HG02588 (cell line): ENCODE data around the gene TMEM234.
A peak's percentile ranks its signal among the peaks of the same experiment; 100 is the strongest.

Experiments
- ATAC-seq: cut with Tn5 transposase; IDR thresholded peaks from one replicate; pipeline ENCODE4 v1.9.1; 2021; ENCODE audit warnings: mild to moderate bottlenecking, moderate library complexity; ENCODE audit not compliant: unreplicated experiment

The TMEM234 gene

DNA sequence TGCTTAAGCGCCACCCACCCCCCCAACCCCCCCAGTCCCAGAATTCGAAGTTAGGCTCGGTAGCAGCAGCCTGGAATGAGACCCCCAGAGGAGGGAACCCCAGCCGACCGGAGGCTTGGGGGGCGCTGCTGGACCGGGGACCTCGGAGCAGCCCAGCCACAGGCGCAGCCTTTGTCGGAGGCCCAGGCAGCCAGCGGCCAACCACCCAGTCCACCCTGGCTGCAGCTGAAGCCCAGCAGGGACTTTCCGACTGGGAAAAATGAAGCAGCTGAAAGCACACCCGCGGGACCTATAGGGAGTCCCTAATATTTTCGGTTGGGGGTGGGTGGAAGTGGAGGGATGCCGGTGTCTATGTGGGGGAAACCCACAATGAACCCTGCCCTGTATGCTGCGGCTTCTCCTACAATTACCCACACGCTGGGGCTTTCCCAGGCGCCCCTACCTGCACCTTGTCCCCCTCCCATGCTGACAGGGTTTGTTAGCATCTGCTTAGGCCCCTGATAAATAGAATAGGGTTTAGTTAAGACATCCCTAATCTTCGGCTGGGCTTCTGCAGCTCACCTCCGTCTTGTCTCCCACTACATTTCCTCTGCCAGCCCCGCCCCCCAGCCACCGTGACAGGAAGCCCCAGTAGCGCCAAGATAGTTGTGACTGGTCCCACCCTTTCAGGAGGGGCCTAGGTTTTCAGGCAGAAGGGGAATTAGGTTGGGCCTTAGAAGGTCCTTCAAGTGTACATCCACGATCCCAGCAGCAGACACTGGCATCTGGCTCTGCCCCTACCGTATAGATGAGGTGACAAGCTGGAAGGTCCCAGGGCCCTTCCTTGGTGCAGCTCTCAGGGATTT, 20.9 kb downstream of the TMEM234 start:
- peak; percentile 39 for ATAC-seq

- no peak for ATAC-seq
These were observed 21.7 kb downstream of the TMEM234 start, which contains the start of gene CCDC28B for GRCh38 chr1:32200226-32201010. CCDC28B (plus strand) TSS chr1:32200595; CDS start chr1:32201936, 1,341 bp downstream.

DNA sequence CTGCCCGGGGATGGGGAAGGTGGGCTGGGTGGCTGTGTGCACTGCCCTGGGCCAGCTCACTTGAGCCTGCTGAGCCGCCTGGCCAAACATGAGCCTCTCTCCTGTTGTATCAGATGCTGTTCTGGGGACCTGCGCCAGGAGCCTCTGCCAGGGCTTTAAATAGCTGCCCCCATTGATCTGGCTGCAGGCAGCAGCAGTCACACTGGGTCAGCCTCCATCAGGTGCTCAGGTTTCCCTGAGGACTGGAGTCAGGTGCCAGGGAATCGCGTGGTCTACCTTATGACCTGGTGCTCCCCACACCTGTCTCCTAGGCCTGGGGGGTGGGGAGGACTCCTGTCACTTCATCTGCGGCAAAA, 22.5 kb downstream of the TMEM234 start:
- ATAC-seq = no peak

- no peak for ATAC-seq
These were observed 23.0 kb downstream of the TMEM234 start for GRCh38 chr1:32199043-32199716.

GRCh38 chr1:32198237-32199042, 23.7 kb downstream of the TMEM234 start:
- no peak for ATAC-seq

DNA sequence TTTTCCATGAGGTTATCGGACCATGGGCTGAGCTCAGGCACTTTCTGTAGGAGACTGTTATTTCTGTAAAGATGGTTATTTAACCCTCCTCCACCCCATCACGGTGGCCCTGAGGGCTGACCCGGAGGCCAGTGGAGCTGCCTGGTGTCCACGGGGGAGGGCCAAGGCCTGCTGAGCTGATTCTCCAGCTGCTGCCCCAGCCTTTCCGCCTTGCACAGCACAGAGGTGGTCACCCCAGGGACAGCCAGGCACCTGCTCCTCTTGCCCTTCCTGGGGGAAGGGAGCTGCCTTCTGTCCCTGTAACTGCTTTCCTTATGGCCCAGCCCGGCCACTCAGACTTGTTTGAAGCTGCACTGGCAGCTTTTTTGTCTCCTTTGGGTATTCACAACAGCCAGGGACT, 24.3 kb downstream of the TMEM234 start:
- ATAC-seq = no peak

GRCh38 chr1:32197074-32197473, 25.1 kb downstream of the TMEM234 start:
- ATAC-seq = no peak

DNA sequence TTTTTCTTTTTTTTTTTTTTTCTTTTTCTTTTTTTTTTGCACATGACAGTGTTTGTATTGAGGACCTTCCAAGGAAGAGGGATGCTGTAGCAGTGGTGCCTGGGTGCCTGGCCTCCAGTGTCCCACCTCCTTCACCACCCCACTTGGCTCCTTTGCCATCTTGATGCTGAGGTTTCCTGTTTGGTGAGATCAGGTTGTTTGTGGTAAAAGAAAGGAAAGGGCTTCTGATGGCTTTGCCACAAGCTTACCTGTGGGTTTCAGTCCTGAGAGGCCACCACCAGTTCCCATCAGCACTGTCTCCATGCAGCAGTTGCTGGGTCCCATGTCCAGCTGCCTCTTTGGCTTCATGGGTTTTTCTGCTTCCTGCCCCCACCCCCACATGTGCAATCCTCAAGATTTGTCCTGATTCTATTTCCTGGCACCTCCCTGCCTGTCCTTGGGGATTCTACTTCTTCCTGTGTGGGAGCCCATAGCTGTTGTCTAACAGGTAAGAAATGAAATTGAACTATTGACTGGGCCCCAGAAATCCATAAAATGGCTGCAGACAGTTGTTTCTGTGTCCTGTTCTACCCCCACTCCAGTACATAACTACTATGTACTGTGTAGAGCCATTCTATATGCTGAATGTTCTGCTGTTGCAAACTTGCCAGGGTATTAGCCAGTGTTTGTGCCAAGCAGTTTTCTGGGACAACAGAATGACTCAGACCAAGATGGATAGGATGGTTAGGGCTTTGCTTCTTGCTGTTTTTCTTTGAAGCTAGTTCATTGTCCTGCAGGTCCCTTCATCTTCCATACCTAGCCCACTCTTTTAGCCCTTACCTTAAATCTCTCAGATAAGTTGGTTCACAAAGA, 26.0 kb downstream of the TMEM234 start:
- ATAC-seq = no peak

GRCh38 chr1:32195531-32195930, 26.6 kb downstream of the TMEM234 start:
- no peak for ATAC-seq

- no peak for ATAC-seq
These were observed 27.2 kb downstream of the TMEM234 start for GRCh38 chr1:32194984-32195383.

- no peak for ATAC-seq
These were observed 29.8 kb downstream of the TMEM234 start for GRCh38 chr1:32192220-32192948.

DNA sequence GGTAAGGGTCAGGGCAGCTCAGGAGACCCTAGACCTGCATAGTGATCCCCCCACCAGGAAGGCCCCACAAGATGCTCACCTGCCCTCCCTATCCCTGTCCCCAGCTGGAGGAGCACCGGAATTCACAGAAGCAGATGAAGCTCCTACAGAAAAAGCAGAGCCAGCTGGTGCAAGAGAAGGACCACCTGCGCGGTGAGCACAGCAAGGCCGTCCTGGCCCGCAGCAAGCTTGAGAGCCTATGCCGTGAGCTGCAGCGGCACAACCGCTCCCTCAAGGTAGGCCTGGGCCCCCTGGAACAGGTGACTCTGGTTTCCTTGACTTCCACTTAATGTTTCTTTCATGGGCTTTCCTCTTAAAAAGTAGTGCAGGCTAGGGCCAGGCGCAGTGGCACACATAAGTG, 34.3 kb downstream of the TMEM234 start:
- ATAC-seq = no peak

GRCh38 chr1:32186491-32186890, 35.7 kb downstream of the TMEM234 start:
- no peak for ATAC-seq

DNA sequence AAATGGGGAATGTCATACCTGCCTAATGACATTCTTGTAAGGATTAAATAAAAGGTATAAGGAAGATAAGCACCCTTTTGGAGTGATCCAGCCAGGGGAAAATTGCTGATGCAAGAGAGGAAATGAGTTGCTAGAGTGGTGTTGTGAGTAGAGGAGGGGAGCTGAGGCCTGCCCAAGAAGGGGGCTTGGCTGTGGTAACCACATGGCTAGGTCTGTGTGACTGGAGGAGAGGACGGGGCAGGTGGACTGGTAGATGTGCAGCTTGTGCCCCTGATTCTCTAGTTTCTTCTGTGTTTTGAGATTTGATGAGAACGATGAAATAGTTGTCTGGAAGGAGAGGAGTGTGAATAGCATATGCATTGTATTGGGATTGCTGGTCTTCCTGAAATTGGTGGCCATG, 36.1 kb downstream of the TMEM234 start:
- no peak for ATAC-seq

- no peak for ATAC-seq
These were observed 37.5 kb downstream of the TMEM234 start for GRCh38 chr1:32184650-32185049.

DNA sequence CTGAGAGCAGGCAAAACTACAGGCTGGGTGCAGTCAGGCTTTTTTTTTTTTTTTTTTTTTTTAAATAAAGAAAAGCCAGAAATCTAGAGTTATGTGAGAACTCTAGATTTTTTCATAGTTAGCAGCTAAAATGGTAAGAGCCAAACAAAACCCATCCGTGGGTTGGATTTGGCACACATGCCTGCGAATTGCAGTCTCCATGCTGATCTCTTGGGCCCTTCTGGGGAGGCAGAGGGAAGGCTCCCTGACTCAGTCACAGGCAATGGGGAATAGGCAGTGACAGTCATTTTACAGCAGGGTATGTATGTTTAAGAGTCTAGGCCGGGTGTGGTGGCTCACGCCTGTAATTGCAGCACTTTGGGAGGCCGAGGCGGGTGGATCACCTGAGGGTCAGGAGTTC, 40.1 kb downstream of the TMEM234 start:
- no peak for ATAC-seq

GRCh38 chr1:32181563-32181962, 40.6 kb downstream of the TMEM234 start:
- ATAC-seq = no peak

DNA sequence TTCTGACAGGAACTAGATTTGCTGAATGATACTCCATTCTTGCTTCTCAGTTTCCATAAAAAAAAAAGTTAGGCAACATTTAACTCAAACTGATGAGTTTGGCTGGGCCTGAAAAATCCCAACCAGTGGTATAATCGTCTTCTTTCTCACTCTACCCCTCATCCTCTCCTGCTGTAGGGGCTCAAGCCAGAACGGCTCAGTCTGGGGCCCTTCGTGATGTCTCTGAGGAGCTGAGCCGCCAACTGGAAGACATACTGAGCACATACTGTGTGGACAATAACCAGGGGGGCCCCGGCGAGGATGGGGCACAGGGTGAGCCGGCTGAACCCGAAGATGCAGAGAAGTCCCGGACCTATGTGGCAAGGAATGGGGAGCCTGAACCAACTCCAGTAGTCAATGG, 41.1 kb downstream of the TMEM234 start:
- no peak for ATAC-seq
